ENCODE measurements around the gene UGGT1.

The UGGT1 gene

DNA sequence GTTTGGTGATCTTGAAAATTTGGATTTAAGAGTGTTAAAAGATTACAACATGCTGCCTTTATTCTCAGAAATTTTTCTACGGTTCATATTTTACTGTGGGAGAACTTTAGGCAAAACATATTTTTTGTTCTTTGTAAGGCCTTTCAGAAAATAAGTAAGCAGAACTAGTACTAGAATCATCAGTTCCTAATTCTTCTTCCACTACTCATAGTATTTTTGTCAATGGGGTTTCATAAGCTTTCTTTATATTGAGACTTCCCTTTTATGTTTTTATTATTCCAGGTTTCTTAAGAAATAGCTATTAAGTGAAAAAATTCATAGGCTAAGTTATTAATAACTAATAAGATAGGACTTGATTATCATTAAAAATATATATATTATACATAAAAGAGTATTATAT is 12.4 kb downstream of the UGGT1 start:
- peaks cover 71% of the 10 kb centered on the region for H3K36me3 ChIP-seq (ENCODE audit: insufficient read depth, low read length)
- H3K4me1 ChIP-seq (ENCODE audit: insufficient read depth, low read length) = no peaks in the 10 kb centered on the region
- no peak overlapping the region for H3K4me3 ChIP-seq (ENCODE audit: low read depth in 1 of 2, low read length in 2 of 2)
- peaks cover 52% of the 10 kb centered on the region for H3K79me2 ChIP-seq (ENCODE audit: insufficient read depth, low read length)
- H3K9me3 ChIP-seq (ENCODE audit: insufficient read depth, low read length, severe bottlenecking) = no peaks in the 10 kb centered on the region
- TF ChIP-seq, protein P1, sequence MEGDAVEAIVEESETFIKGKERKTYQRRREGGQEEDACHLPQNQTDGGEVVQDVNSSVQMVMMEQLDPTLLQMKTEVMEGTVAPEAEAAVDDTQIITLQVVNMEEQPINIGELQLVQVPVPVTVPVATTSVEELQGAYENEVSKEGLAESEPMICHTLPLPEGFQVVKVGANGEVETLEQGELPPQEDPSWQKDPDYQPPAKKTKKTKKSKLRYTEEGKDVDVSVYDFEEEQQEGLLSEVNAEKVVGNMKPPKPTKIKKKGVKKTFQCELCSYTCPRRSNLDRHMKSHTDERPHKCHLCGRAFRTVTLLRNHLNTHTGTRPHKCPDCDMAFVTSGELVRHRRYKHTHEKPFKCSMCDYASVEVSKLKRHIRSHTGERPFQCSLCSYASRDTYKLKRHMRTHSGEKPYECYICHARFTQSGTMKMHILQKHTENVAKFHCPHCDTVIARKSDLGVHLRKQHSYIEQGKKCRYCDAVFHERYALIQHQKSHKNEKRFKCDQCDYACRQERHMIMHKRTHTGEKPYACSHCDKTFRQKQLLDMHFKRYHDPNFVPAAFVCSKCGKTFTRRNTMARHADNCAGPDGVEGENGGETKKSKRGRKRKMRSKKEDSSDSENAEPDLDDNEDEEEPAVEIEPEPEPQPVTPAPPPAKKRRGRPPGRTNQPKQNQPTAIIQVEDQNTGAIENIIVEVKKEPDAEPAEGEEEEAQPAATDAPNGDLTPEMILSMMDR (IDR thresholded peaks at IDR 0.05; ENCODE audit: borderline replicate concordance, extremely low read depth, low read length, poor library complexity, severe bottlenecking) = no peak
- TF ChIP-seq EZH2 (IDR thresholded peaks at IDR 0.05; ENCODE audit: borderline replicate concordance, low read depth, low read length, severe bottlenecking) = no peak
- ATAC-seq (ENCODE audit: insufficient read depth, low read depth) = no peak
- no peaks in the 10 kb centered on the region for H3K27me3 ChIP-seq (ENCODE audit: insufficient read depth, low read length, poor library complexity)
- DNase-seq = no peak
- no peak overlapping the region for H3K4me2 ChIP-seq (ENCODE audit: insufficient read depth, low read length)
- no peak overlapping the region for H3K9ac ChIP-seq (ENCODE audit: low read depth, low read length)
- no peak overlapping the region for H3K27ac ChIP-seq (ENCODE audit: low read length)
- no peak overlapping the region for H2AFZ ChIP-seq (ENCODE audit: low read depth, low read length)
- peaks cover 7% of the 10 kb centered on the region; the same call in 1 of the 2 replicates for H4K20me1 ChIP-seq (ENCODE audit: insufficient read depth, low read length)

DNA sequence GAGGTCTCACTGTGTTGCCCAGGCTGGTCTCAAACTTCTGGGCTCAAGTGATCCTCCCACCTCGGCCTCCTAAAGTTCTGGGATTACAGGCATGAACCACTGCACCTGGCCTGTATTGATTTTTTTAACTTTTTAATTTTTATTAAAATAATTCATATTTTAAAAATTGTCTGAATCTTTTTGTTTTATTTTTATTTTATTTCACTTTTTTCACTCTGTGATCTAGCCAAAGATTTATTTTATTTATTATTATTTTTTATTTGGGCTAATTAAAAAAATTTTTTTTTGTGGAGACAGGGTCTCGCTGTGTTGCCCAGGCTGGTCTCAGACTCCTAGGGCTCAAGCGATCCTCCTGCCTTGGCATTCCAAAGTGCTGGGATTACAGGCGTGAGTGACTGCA is 14.1 kb downstream of the UGGT1 start:
- TF ChIP-seq, protein P1 (IDR thresholded peaks at IDR 0.05; ENCODE audit: borderline replicate concordance, extremely low read depth, low read length, poor library complexity, severe bottlenecking) = no peak
- no peak for TF ChIP-seq EZH2 (IDR thresholded peaks at IDR 0.05; ENCODE audit: borderline replicate concordance, low read depth, low read length, severe bottlenecking)
- ATAC-seq (ENCODE audit: insufficient read depth, low read depth) = no peak

DNA sequence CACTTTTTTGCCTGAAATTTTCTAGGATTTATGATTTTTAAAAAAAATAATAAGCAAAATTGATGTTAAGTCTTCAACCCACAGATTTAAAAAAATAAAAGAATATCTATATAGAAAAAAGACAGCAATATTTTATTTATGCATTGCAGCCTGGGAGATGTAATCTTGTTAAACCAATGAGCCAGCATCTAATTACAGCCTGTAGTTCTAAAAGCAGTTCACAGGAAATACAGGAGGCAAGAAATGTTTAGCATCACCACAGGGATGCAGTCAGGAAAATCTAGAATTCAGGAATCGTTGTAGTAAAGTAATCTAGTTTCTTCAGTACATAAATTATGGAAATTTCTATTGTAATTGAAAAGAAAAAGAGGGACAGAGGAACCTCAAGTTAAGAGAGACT is 17.2 kb downstream of the UGGT1 start:
- Histone ChIP-seq H3K4me3 (ENCODE audit: low read depth in 1 of 2, low read length in 2 of 2) (no peak overlapping the region), H3K36me3 (ENCODE audit: insufficient read depth, low read length) (peaks cover 62% of the 10 kb centered on the region), H3K79me2 (ENCODE audit: insufficient read depth, low read length) (peaks cover 13% of the 10 kb centered on the region), H3K27me3 (ENCODE audit: insufficient read depth, low read length, poor library complexity) (no peaks in the 10 kb centered on the region), H3K4me2 (ENCODE audit: insufficient read depth, low read length) (no peak overlapping the region), H3K9me3 (ENCODE audit: insufficient read depth, low read length, severe bottlenecking) (no peaks in the 10 kb centered on the region), H4K20me1 (ENCODE audit: insufficient read depth, low read length) (peaks cover 2% of the 10 kb centered on the region; the same call in 1 of the 2 replicates), H2AFZ (ENCODE audit: low read depth, low read length) (no peak overlapping the region), H3K27ac (ENCODE audit: low read length) (no peak overlapping the region), H3K9ac (ENCODE audit: low read depth, low read length) (no peak overlapping the region), H3K4me1 (ENCODE audit: insufficient read depth, low read length) (no peaks in the 10 kb centered on the region)
- no peak for TF ChIP-seq EZH2 (IDR thresholded peaks at IDR 0.05; ENCODE audit: borderline replicate concordance, low read depth, low read length, severe bottlenecking)
- TF ChIP-seq, protein P1 (IDR thresholded peaks at IDR 0.05; ENCODE audit: borderline replicate concordance, extremely low read depth, low read length, poor library complexity, severe bottlenecking) = no peak
- no peak for ATAC-seq (ENCODE audit: insufficient read depth, low read depth)
- no peak for DNase-seq

More for the DNA sequence above, 14.1 kb downstream of the UGGT1 start:
- H4K20me1 ChIP-seq (ENCODE audit: insufficient read depth, low read length) = peaks cover 7% of the 10 kb centered on the region; the same call in 1 of the 2 replicates
- no peak overlapping the region for H3K27ac ChIP-seq (ENCODE audit: low read length)
- DNase-seq = no peak
- H3K36me3 ChIP-seq (ENCODE audit: insufficient read depth, low read length) = peaks cover 72% of the 10 kb centered on the region
- no peaks in the 10 kb centered on the region for H3K4me1 ChIP-seq (ENCODE audit: insufficient read depth, low read length)
- no peak overlapping the region for H2AFZ ChIP-seq (ENCODE audit: low read depth, low read length)
- no peaks in the 10 kb centered on the region for H3K27me3 ChIP-seq (ENCODE audit: insufficient read depth, low read length, poor library complexity)
- H3K9ac ChIP-seq (ENCODE audit: low read depth, low read length) = no peak overlapping the region
- no peak overlapping the region for H3K4me3 ChIP-seq (ENCODE audit: low read depth in 1 of 2, low read length in 2 of 2)
- peaks cover 36% of the 10 kb centered on the region for H3K79me2 ChIP-seq (ENCODE audit: insufficient read depth, low read length)
- H3K4me2 ChIP-seq (ENCODE audit: insufficient read depth, low read length) = no peak overlapping the region
- H3K9me3 ChIP-seq (ENCODE audit: insufficient read depth, low read length, severe bottlenecking) = no peaks in the 10 kb centered on the region

DNA sequence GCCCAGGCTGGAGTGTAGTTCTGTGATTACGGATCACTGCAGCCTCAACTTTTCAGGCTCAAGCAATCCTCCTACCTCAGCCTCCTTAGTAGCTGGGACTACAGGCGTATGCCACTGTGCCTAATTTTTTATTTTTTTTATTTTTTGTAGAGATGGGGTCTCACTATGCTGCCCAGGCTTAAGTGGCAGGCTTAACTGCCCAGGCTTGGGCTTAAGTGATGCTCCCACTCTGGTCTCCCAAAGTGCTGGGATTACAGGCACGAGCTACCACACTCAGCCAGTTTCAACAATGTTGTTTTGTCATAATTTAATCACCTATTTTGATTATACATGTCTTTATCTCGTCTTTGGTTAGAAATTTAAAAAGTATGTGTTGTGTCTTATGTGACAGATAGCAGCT is 18.2 kb downstream of the UGGT1 start:
- no peak overlapping the region for H3K27ac ChIP-seq (ENCODE audit: low read length)

More for the DNA sequence above, 18.2 kb downstream of the UGGT1 start:
- Histone ChIP-seq H3K9ac (ENCODE audit: low read depth, low read length) (no peak overlapping the region), H3K36me3 (ENCODE audit: insufficient read depth, low read length) (peaks cover 61% of the 10 kb centered on the region), H4K20me1 (ENCODE audit: insufficient read depth, low read length) (peaks cover 2% of the 10 kb centered on the region; the same call in 1 of the 2 replicates), H3K27me3 (ENCODE audit: insufficient read depth, low read length, poor library complexity) (no peaks in the 10 kb centered on the region), H3K79me2 (ENCODE audit: insufficient read depth, low read length) (peaks cover 7% of the 10 kb centered on the region), H3K4me2 (ENCODE audit: insufficient read depth, low read length) (no peak overlapping the region), H3K4me1 (ENCODE audit: insufficient read depth, low read length) (no peaks in the 10 kb centered on the region), H2AFZ (ENCODE audit: low read depth, low read length) (no peak overlapping the region), H3K9me3 (ENCODE audit: insufficient read depth, low read length, severe bottlenecking) (no peaks in the 10 kb centered on the region), H3K4me3 (ENCODE audit: low read depth in 1 of 2, low read length in 2 of 2) (no peak overlapping the region)
- TF ChIP-seq, protein P1 (IDR thresholded peaks at IDR 0.05; ENCODE audit: borderline replicate concordance, extremely low read depth, low read length, poor library complexity, severe bottlenecking) = no peak
- no peak for TF ChIP-seq EZH2 (IDR thresholded peaks at IDR 0.05; ENCODE audit: borderline replicate concordance, low read depth, low read length, severe bottlenecking)
- ATAC-seq (ENCODE audit: insufficient read depth, low read depth) = no peak
- DNase-seq = no peak
